Liver (tissue), 3 donors: ENCODE results near the gene IBA57.

ENCODE experiments used
- HNF4G ChIP-seq: IDR thresholded peaks from 2 replicates; pipeline ENCODE4 v1.6.1; 2016; ENCODE audit warnings: antibody characterized with exemption
- TAF1 ChIP-seq: conservative IDR thresholded peaks from 2 replicates; pipeline ENCODE4 v1.6.1; 2016; ENCODE audit warnings: antibody characterized with exemption, mild to moderate bottlenecking
- TF ChIP-seq, protein P1 (sequence below): fragments of 150-350 bp; IDR thresholded peaks from 2 replicates; pipeline ENCODE4 v1.5.1; 2017; ENCODE audit warnings: improper control_type of control experiment, low read depth, low read length; ENCODE audit not compliant: missing input control
- donor health status: healthy.
- donor health status: healthy.

DNA sequence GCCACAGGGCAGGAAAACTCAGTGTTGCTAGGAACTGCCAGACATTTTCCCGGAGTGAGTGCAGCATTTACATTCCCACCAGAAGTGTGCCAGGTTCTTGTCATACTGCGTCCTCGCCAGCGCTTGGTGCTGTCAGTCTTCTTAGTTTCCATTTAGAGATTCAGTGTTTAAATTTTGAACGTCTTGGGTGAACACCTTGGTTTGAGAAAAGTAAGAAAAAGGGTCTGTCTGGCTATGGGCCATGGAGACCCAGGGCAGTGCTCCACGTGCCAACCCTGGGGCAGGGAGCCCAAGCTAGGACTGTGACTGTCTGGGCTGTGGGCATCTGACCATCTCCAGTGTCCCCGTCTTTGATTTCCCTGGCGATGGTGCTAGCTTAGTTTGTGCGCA, 16.0 kb downstream of the IBA57 start:
- TF ChIP-seq, protein P1, sequence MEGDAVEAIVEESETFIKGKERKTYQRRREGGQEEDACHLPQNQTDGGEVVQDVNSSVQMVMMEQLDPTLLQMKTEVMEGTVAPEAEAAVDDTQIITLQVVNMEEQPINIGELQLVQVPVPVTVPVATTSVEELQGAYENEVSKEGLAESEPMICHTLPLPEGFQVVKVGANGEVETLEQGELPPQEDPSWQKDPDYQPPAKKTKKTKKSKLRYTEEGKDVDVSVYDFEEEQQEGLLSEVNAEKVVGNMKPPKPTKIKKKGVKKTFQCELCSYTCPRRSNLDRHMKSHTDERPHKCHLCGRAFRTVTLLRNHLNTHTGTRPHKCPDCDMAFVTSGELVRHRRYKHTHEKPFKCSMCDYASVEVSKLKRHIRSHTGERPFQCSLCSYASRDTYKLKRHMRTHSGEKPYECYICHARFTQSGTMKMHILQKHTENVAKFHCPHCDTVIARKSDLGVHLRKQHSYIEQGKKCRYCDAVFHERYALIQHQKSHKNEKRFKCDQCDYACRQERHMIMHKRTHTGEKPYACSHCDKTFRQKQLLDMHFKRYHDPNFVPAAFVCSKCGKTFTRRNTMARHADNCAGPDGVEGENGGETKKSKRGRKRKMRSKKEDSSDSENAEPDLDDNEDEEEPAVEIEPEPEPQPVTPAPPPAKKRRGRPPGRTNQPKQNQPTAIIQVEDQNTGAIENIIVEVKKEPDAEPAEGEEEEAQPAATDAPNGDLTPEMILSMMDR: no peak
- TF ChIP-seq TAF1: no peak
- no peak for TF ChIP-seq HNF4G
